Thoracic aorta endothelial cell (primary cell): ENCODE results near the gene RCCD1. TPM values are rescaled to one million over a fixed set of nuclear protein-coding genes. Genes with fewer than 3 reads are reported as not detected.

Source experiments
- small RNA-seq: library from RNA; depleted of rRNA; stranded (forward); fragments of <200 nt; gene quantifications from one replicate; pipeline ENCODE3, GENCODE V24; 2012
- total RNA-seq: library from RNA; depleted of rRNA; stranded (reverse); fragments of >200 nt; gene quantifications from 2 replicates; pipeline ENCODE4 v1.2.3, GENCODE V29; 2012

RCCD1 gene
- 9.2 and 11.1 TPM in 2 replicates for total RNA-seq

GRCh38 chr15:90954712-90955623 lies at the start of gene RCCD1:
Gene RCCD1 (plus strand): TSS chr15:90954884. CDS start chr15:90956735, 1,851 bp downstream.

GRCh38 chr15:90931828-90932659 lies 22.6 kb upstream of the RCCD1 start, which contains the start of gene HDDC3:
Gene HDDC3 (minus strand): TSS chr15:90932549. CDS start chr15:90932540, 9 bp downstream.

GRCh38 chr15:90934949-90935751 lies 19.5 kb upstream of the RCCD1 start, which contains the start of gene UNC45A:
Gene UNC45A (plus strand): TSS chr15:90935285. CDS start chr15:90935325, 40 bp downstream.

GRCh38 chr15:90994417-90995311 lies 40.0 kb downstream of the RCCD1 start, which contains the start of gene PRC1:
Gene PRC1 (minus strand): TSS chr15:90994535. CDS start chr15:90994417, 118 bp downstream.

Small RNA genes within 50 kb of the gene (small RNA-seq; reads per million reads assigned to genes)
- gene RF00019 = not detected

Other genes with a start within 250 kb of the RCCD1 start
- gene BLM, start 237.5 kb upstream of the RCCD1 start, total RNA-seq = 21.3 and 22.0 TPM in 2 replicates
- 64.8 and 101 TPM in 2 replicates for gene FURIN, start 86.3 kb upstream of the RCCD1 start, total RNA-seq
- gene FES, start 70.4 kb upstream of the RCCD1 start, total RNA-seq = 40.8 and 50.6 TPM in 2 replicates
- gene MAN2A2, start 51.6 kb upstream of the RCCD1 start, total RNA-seq = 19.7 and 21.6 TPM in 2 replicates
- gene HDDC3, start 22.3 kb upstream of the RCCD1 start, total RNA-seq = 12.0 and 14.4 TPM in 2 replicates
- 85.5 and 99.4 TPM in 2 replicates for gene UNC45A, start 19.6 kb upstream of the RCCD1 start, total RNA-seq
- 194 and 268 TPM in 2 replicates for gene PRC1, start 39.7 kb downstream of the RCCD1 start, total RNA-seq
- gene VPS33B, start 67.7 kb downstream of the RCCD1 start, total RNA-seq = 7.3 and 8.8 TPM in 2 replicates
- gene SV2B, start 145.4 kb downstream of the RCCD1 start, total RNA-seq = not detected in 2 replicates